ENCODE results near the gene TMC4. TPM values are rescaled to one million over a fixed set of nuclear protein-coding genes. Genes with fewer than 3 reads are reported as not detected.

Gene TMC4
- total and polyA plus RNA-seq, 2 donors (not counting 1 experiment from before 2014, with no cell fraction given) = not detected

GRCh38 chr19:54186934-54187381, 14.0 kb upstream of the TMC4 start:
- H3K4me3 Mint-ChIP-seq = peak overlapping the region; percentile 77
- CTCF ChIA-PET = interaction anchor here (0.7 to 0.8 kb wide), 2 partner anchors 11 to 21 kb away, joined by 3 read pairs; no protein-coding TSS in a partner anchor
- H3K4me1 Mint-ChIP-seq = peaks cover 22% of the 10 kb centered on the region
- POLR2A ChIA-PET = no interaction called here
- no peak overlapping the region for H3K9ac ChIP-seq (ENCODE audit: low read length)
- no peak overlapping the region for H2AFZ ChIP-seq (ENCODE audit: insufficient read depth, low read depth, low read length, poor library complexity, severe bottlenecking)
- H3K27me3 Mint-ChIP-seq = no peaks in the 10 kb centered on the region
- peaks cover 0 to 3% of the 10 kb centered on the region in 2 experiments for H3K36me3 ChIP-seq (replicated peaks in 1 of 2; ENCODE audit: control extremely low read depth in 1 of 2, control insufficient read depth in 1 of 2, extremely low read depth in 1 of 2, insufficient read depth in 2 of 2, low read length in 1 of 2)
- H3K79me2 ChIP-seq (ENCODE audit: control insufficient read depth, insufficient read depth, low read length) = peaks cover 5% of the 10 kb centered on the region
- no peak overlapping the region for H3K4me2 ChIP-seq (replicated peaks; ENCODE audit: low read depth, low read length, poor library complexity, severe bottlenecking)
- DNase-seq = peak; percentile 21
- intact Hi-C loops (cut with micrococcal nuclease) = loop anchor here (5.0 kb wide), 1 partner anchor 45 kb away; no protein-coding TSS in a partner anchor
- no peak for ATAC-seq (ENCODE audit: low read depth)
- peaks cover 16 to 17% of the 10 kb centered on the region in 2 donors for H3K4me1 ChIP-seq (ENCODE audit: control insufficient read depth in 2 of 2, insufficient read depth in 2 of 2, low read length in 2 of 2)
- H3K27ac Mint-ChIP-seq = no peak overlapping the region
- 98% methylated on average over 6 of the region's 11 CpGs for WGBS (ENCODE audit: insufficient coverage)
- no peaks in the 10 kb centered on the region for H3K9me3 Mint-ChIP-seq (ENCODE audit: insufficient read depth)
- no peaks in the 10 kb centered on the region for H3K9me3 ChIP-seq (ENCODE audit: control extremely low read depth in 1 of 3, control insufficient read depth in 2 of 3, insufficient read depth in 1 of 3, low read length in 2 of 3)
- H3K27ac ChIP-seq (ENCODE audit: low read length in 2 of 2) = no peak overlapping the region
- peaks cover 17% of the 10 kb centered on the region for H4K20me1 ChIP-seq (ENCODE audit: control insufficient read depth, insufficient read depth, low read length, poor library complexity, severe bottlenecking)
- H3K27me3 ChIP-seq (replicated peaks in 1 of 4; ENCODE audit: control extremely low read depth in 1 of 4, control insufficient read depth in 3 of 4, insufficient read depth in 4 of 4, low read length in 3 of 4) = no peaks in the 10 kb centered on the region
- H3K4me3 ChIP-seq (ENCODE audit: control extremely low read depth in 1 of 5, extremely low read depth in 1 of 5, insufficient read depth in 1 of 5, low read depth in 2 of 5, low read length in 4 of 5) = no peak overlapping the region
- TF ChIP-seq EZH2 (IDR thresholded peaks at IDR 0.05; ENCODE audit: borderline replicate concordance, insufficient read depth, low read depth, low read length, poor library complexity, severe bottlenecking) = no peak

- no peak overlapping the region for H3K27ac ChIP-seq (ENCODE audit: low read length in 2 of 2)
- H3K79me2 ChIP-seq (ENCODE audit: control insufficient read depth, insufficient read depth, low read length) = no peaks in the 10 kb centered on the region
- H3K4me3 ChIP-seq (ENCODE audit: control extremely low read depth in 1 of 5, extremely low read depth in 1 of 5, insufficient read depth in 1 of 5, low read depth in 2 of 5, low read length in 4 of 5) = no peak overlapping the region
- no peak overlapping the region for H3K9ac ChIP-seq (ENCODE audit: low read length)
- 95% methylated on average over 5 of the region's 8 CpGs for WGBS (ENCODE audit: insufficient coverage)
- H3K27ac Mint-ChIP-seq = no peak overlapping the region
- intact Hi-C loops (cut with micrococcal nuclease) = loop anchor here (5.0 kb wide), 1 partner anchor 46 kb away; no protein-coding TSS in a partner anchor
- no peak overlapping the region for H2AFZ ChIP-seq (ENCODE audit: insufficient read depth, low read depth, low read length, poor library complexity, severe bottlenecking)
- no peak overlapping the region for H3K4me2 ChIP-seq (replicated peaks; ENCODE audit: low read depth, low read length, poor library complexity, severe bottlenecking)
- peaks cover 17% of the 10 kb centered on the region for H3K4me1 Mint-ChIP-seq
- peaks cover 11% of the 10 kb centered on the region in 2 donors for H3K4me1 ChIP-seq (ENCODE audit: control insufficient read depth in 2 of 2, insufficient read depth in 2 of 2, low read length in 2 of 2)
- no peak for DNase-seq
- peaks cover 0 to 3% of the 10 kb centered on the region in 2 experiments for H3K36me3 ChIP-seq (replicated peaks in 1 of 2; ENCODE audit: control extremely low read depth in 1 of 2, control insufficient read depth in 1 of 2, extremely low read depth in 1 of 2, insufficient read depth in 2 of 2, low read length in 1 of 2)
- POLR2A ChIA-PET = no interaction called here
- H3K27me3 Mint-ChIP-seq = no peaks in the 10 kb centered on the region
- H4K20me1 ChIP-seq (ENCODE audit: control insufficient read depth, insufficient read depth, low read length, poor library complexity, severe bottlenecking) = peaks cover 12% of the 10 kb centered on the region
- no peak for ATAC-seq (ENCODE audit: low read depth)
- no peaks in the 10 kb centered on the region for H3K9me3 Mint-ChIP-seq (ENCODE audit: insufficient read depth)
- CTCF ChIA-PET = no interaction called here
- H3K27me3 ChIP-seq (replicated peaks in 1 of 4; ENCODE audit: control extremely low read depth in 1 of 4, control insufficient read depth in 3 of 4, insufficient read depth in 4 of 4, low read length in 3 of 4) = no peaks in the 10 kb centered on the region
- TF ChIP-seq EZH2 (IDR thresholded peaks at IDR 0.05; ENCODE audit: borderline replicate concordance, insufficient read depth, low read depth, low read length, poor library complexity, severe bottlenecking) = no peak
- TF ChIP-seq CTCF (IDR thresholded peaks at IDR 0.05) = no peak
- H3K4me3 Mint-ChIP-seq = no peak overlapping the region
- H3K9me3 ChIP-seq (ENCODE audit: control extremely low read depth in 1 of 3, control insufficient read depth in 2 of 3, insufficient read depth in 1 of 3, low read length in 2 of 3) = no peaks in the 10 kb centered on the region
Observed at GRCh38 chr19:54186351-54186750, 13.4 kb upstream of the TMC4 start.

Data from B cell (primary cell).